ENCODE measurements around the gene JARID2.

DNA sequence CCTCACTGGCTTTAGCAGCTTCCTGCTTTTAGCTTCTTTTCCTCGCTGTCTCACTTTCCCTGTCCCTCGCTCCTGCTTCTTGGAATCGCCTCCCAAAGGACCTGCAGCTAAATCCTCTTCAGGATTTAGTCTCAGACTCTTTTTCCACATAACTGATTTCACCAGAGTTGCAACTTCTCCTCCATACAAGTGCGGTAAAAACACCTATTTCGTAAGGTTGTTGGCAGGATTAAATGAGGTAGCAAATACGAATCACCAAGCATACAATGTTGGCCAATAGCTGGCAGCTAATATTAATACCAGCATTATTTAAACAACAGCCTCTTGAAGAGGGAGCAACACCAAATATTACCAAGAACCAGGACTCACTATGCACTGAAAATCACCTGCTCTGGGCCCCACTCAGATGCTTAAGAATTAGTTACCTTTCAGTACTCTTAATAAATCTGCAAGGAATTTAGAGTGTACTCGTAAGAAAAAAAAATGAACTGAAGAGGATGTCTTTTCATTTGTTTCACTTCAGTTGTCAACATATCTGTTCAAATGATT, 293.9 kb downstream of the JARID2 start:
- TF ChIP-seq, protein P1, sequence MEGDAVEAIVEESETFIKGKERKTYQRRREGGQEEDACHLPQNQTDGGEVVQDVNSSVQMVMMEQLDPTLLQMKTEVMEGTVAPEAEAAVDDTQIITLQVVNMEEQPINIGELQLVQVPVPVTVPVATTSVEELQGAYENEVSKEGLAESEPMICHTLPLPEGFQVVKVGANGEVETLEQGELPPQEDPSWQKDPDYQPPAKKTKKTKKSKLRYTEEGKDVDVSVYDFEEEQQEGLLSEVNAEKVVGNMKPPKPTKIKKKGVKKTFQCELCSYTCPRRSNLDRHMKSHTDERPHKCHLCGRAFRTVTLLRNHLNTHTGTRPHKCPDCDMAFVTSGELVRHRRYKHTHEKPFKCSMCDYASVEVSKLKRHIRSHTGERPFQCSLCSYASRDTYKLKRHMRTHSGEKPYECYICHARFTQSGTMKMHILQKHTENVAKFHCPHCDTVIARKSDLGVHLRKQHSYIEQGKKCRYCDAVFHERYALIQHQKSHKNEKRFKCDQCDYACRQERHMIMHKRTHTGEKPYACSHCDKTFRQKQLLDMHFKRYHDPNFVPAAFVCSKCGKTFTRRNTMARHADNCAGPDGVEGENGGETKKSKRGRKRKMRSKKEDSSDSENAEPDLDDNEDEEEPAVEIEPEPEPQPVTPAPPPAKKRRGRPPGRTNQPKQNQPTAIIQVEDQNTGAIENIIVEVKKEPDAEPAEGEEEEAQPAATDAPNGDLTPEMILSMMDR (IDR thresholded peaks at IDR 0.05): no peak
- no peak for TF ChIP-seq EP300 (IDR thresholded peaks at IDR 0.05)

Data from sigmoid colon (tissue), 4 donors.